Activated CD4-positive, CD25-positive, alpha-beta regulatory T cell treated with anti-CD3 and anti-CD28 coated beads, Interleukin-2, amount 50 U/mL, for 24 hours (primary cell): Measurements from ENCODE around the gene TBCK.
"Not testable (repeated sequence)": the region's sequence is repeated elsewhere in the genome, so short reads cannot be mapped to it uniquely, and the experiment has no call there.

ENCODE experiments used
- ATAC-seq, 2 donors: fragments of 150-1000 bp; cut with Tn5 transposase; one replicate each; pipeline ENCODE4 v1.10.0; 2021; ENCODE audit warnings: mild to moderate bottlenecking in 1 of 2, moderate library complexity in 1 of 2

Gene TBCK

DNA sequence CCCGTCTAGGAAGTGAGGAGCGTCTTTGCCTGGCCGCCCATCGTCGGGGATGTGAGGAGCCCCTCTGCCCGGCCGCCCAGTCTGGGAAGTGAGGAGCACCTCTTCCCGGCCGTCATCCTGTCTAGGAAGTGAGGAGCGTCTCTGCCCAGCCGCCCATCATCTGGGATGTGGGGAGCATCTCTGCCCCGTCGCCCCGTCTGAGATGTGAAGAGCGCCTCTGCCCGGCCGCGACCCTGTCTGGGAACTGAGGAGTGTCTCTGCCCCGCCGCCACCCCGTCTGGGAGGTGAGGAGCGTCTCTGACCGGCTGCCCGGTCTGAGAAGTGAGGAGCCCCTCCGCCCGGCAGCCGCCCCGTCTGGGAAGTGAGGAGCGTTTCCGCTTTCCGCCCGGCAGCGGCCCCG is 5.2 kb upstream of the TBCK start:
- not testable (repeated sequence) for ATAC-seq

DNA sequence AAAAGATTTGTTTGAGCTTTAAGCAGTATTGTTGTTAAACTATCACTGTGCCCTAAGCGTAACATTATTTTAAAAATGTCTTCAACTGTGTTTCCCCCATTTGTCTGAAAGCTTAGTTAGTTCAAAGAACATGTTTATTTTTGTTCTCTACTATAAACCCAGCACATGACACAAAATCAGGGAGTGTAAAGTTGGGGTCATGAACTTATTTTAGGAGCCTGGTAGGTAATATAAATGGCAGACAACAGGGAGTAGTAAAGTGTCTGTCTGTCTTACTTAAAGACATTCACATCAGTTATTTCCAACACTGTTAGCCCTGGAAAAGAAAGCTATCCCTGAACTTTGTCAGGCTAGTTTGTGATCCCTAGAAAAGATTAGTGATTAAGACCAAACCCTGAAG is 4.2 kb upstream of the TBCK start:
- ATAC-seq: no peak

DNA sequence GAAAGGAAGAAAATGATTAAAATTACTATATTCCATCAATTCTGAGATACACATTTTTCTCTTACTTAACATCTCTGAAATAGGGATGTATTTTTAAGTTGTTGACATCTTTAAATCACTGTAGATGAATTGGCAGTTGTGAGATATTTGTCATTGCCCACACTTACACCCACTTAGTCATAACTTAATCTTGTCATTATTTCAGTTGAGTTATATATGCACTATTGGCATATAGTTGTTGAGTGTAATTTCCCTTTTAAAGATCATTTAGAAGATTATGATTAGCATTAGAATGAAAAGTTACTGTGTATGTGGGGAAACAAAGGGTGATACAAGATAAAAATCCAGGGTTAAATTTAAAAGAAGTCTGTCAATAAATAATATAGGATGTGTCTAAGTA is 2.5 kb upstream of the TBCK start:
- peak; percentile 19 to 31 for ATAC-seq

DNA sequence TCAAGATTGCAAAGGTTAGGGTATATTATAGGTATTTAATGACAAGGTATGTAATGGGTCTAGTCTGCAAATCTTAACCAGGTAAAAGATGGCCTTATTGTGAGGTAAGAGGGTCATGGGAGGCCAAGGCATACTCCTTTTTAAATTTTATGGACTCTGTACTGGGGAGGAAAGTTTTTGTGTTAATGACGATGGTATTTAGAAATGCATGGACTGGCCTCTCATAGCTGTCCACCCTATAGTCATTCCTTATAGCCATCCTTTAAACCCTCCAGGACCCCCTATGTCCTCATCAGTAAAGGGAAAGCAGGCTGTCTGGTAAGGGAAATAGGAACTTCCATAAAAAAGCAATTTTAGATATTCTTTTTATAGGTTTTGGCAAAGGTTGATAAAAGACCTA is 1.8 kb upstream of the TBCK start:
- ATAC-seq: no peak

DNA sequence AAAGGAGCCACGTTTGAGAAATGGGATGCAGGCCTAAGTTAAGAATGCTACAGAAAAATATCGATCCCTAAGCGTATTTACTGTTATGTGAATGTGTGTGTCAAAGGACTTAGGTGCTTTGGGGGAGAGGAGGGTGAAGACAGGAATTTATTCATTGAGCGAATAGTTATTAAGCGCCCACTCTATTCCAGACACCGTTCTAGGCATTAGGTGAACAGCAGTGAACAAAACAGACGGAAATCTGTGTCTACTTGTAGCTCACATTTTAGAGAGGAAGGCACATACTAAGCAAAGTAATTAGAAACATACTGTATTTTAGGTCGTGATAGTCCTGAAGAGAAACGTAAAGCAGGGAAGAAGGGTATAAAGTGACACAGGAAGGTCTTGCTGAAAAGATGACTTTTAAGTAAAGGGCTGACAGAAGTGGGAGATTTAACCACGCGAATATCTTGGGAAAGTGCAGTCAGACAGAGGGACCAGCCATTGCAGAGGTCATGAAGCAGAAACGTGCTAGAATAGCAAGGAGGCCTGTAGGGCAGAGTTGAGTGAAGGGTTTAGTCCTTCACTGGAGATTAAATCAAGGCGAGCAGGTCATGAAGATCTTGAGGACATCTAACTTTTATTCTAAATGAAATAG is 882 bp upstream of the TBCK start:
- no peak for ATAC-seq

DNA sequence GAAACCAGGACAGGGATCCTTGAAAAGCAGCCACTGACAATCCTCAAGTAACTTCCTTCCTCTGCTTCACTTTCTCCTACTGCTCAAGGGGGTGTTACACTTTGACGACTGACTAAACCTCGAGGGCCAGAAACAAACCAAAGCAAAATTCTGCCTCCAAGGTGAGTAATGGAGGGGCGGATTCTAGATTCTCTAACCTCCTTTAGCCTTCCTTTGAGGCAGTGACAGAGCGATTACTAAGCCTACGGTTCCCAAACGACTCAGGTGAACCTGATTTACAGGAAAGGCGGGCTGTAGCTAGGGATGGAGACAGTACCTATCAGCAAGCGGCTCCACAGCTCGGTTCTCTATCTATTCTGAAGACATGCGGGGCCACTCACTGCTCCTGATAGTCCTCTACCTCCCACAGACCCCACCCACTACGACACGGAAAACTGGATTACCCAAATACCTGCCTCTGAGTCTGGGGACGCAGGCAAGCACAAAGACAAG is 487 bp downstream of the TBCK start:
- peak; percentile 63 to 72 for ATAC-seq

DNA sequence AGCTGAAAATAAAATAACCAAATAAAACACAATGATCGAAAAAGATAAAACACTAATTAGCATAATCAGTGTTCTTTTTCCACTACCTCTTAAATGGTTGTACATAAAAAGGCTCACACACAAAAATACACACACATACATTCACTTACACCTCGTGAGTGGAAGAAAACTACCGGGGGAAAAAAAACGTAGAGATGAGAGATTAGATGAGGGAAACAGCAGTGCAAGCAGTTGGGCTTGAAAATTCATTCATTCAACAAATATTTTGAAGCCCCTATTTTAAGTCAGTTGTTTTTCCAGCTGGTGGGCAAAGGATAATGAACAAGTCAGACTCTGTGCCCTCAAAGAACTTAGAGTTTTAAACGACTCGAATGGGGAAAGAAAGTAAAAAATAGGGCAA is 1.0 kb downstream of the TBCK start:
- no peak for ATAC-seq

DNA sequence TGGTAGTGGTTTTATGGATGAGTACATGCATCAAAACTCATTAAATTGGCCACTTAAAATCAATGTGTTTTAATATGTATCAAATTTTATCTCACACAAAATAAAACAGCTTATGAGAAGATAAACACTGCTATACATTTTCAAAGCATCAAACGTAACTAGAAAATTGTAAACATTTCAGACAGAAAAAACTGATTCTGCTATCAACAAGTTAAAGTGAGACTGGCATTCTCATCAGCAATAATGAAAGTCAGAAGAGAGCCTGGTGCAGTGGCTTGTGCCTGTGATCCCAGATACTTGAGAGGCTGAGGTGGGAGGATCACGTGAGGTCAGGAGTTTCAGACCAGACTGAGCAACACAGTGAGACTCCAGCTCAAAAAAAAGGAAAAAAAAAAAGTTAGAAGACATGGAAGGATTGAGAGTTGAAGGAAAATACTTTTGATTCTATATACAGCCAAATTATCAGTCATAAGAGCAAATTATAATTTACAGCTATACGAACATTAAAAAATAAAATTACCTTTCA is 2.9 kb downstream of the TBCK start:
- ATAC-seq: no peak

DNA sequence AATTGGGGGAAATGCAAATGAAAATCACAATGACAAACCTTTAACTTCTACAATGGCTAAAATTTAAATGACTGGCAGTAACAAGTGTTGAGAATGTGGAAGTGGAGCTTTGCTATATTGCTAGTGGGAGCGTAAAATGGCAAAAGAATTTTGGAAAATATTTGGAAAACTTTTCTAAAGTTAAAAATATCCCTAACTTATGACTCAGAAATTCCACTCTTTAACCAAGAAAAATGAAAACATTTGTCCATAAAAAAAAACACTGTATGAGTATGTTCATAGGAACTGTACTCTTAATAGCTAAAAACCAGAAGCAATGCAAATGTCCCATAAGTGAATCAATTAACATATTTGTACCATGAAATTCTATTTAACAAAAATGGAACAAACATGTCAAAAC is 3.6 kb downstream of the TBCK start:
- ATAC-seq: no peak

DNA sequence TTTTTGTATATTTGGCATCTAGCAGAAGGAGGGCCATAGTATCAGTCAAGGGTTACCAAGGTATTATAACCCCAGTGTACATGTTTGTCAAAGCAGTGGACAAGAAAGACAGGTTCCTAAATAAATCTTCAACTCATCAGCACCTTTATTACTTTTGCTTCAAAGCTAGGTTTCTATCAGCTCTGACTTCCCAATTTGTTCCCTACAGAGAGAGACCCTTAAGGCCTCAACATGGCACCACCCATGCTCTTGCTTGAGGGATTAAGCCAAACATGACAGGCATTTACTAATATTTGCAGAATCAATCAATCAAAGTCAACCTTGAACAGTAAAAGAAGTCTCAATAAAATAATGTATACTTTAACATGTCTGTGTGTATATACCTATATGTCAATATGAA is 9.4 kb downstream of the TBCK start:
- ATAC-seq: no peak

DNA sequence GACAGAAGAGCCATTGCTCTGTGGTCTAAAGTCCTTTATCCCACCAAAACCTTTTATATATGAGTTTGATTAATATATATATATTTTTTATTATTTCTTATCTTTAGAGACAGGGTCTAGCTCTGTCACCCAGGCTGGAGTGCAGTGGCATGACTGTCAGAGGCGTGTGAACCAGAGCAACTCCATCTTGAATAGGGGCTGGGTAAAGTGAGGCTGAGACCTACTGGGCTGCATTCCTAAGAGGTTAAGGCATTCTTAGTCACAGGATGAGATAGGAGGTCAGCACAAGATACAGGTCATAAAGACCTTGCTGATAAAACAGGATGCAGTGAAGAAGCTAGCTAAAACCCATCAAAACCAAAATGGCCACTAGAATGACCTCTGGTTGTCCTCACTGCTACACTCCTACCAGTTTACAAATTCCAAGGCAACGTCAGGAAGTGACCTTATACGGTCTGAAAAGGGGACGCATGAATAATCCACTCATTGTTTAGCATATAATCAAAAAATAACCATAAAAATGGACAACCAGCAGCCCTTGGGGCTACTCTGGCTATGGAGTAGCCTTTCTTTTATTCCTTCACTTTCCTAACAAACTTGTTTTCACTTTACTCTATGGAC is 10.5 kb downstream of the TBCK start:
- ATAC-seq: no peak

DNA sequence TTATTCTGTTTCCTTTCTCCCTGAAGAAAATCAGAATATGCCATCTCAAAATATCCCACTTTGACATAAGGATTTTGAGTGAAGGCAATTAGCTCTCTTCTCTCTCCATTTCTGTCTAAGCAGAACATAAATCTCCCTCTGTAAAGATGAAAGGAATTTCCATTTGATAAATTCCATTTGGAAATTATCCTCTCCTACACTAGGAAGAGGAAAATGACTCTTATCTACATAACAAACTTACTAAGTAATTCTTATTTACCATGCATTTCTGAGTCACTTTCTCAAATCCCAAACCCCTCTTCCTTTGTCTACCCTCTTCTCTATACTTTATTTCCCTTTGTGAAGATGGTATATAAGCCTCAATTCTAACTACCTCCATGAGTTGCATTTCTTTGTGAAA is 11.4 kb downstream of the TBCK start:
- ATAC-seq: no peak

DNA sequence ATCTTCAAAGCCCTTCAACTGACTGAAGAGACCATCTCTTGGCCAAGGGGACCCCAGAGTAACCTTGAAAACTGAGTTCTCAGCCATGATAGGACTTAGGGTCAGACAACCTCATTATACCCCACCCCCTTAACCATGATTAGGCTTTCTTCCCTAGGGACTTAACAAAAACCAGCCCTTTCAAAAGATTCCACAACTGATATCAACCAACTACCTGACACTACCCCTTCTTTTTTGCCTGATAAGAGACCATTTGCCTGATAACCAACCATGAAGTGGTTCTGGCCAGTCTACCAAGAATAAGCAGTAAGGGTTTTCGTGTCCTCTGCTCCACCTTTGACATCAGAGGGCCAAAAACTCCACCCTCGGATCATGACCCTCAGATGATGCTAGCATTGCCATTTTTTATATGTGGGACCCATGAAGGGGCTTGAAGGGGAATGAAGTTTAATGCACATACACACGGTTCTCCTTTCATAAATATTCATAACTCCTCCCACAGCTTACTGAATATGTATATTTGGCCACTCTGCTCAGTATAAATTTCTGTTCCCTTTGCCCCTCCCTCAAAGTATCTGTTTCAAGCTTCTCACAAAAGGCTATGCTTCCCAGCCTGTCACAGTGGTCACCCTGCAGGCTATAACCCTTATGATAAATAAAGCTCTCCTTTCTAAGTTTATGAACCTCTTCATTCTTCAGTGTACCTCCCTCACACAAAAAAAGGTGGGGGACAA is 12.3 kb downstream of the TBCK start:
- no peak for ATAC-seq

DNA sequence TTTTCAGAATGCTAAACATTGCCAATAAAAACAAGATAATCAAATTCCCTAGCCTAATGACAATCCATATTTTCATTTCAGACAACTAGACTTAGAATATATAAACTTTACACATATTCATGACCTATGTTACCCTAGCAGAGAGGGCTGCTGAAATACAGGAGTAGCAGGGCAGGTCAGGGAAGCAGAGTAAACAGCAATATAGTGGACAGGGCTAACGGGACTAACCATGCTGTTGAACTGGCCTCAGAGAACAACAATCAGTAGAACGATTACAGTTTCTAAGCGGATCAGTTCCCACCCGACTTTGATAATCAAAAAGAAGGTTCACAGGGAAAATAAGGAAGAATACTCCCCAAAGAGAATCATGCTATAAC is 14.0 kb downstream of the TBCK start:
- ATAC-seq: no peak

DNA sequence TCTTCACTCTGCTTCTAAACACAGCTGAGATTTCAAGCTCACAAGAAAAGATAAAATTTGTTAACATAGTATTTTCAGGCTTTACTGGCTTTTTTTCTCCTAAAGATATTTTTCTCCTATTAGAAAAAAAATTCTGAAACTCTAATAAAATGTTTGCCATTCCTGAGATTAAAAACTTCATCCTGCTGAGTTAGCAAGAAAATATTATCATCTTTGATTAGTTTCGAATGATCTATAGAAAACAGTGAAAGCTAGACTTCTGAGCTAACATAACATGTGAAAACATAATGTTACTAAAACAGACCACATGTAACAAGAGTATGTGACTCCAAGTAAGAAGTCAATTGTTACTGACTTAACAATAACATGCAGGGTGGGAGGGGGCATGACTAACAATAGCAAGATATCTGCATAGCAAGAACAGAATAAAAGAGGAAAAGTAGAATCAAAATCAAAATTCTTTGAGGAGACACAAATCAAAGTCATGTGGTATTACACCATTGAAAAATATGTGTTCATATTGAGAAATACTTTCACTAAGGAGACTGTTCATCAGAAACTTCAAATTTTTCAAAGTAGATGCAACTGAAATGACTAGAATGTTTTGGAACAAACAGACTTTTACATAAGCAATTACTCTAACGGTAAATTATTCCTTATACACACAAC is 14.5 kb downstream of the TBCK start:
- no peak for ATAC-seq

DNA sequence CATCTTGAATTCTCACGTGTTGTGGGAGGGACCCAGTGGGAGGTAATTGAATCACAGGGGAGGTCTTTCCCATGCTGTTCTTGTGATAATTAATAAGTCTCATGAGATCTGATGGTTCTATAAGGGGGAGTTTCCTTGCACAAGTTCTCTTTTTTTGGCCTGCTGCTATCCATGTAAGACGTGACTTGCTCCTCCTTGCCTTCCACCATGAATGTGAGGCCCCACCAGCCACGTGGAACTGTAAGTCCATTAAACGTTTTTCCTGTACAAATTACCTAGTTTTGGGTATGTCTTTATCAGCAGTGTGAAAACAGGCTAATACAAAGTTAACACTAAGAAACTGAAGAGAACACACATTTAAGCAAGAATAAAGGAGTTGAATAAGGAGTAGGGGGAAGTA is 16.0 kb downstream of the TBCK start:
- no peak for ATAC-seq

DNA sequence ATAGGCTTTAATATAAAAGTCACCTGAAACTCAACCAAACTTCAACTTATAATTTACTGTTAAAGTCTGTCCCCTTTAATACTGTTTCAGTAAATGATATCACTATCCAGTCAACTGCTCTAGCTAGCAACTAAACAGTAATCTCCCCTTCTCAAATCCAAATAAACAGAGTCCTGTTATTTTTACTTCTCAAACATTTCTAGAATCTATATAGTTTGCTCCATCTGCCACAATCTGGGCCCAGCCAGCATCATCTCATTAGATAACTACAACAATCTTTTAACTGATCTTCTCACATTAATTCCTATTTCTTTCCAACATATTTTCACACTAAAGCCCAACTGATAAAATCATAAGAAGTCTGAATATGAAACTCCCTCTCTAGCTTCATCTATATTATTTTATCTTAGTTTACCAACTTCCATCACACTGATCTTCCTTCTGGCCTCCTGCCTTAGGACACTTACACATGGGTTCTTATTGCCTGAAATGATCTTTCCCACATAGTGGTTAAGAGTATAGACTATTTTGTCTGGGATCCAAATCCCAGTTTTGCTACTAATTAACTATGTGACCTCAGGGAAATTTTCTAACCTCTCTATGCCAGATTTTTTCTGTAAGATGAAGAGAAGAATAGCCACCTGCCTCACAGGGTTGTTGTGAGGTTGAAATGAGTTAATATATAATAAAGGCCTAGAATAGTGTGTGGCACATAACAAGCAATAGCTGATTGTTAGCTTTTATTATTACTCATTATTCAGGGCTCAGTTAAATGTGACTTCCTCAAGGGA is 18.6 kb downstream of the TBCK start:
- ATAC-seq: no peak

DNA sequence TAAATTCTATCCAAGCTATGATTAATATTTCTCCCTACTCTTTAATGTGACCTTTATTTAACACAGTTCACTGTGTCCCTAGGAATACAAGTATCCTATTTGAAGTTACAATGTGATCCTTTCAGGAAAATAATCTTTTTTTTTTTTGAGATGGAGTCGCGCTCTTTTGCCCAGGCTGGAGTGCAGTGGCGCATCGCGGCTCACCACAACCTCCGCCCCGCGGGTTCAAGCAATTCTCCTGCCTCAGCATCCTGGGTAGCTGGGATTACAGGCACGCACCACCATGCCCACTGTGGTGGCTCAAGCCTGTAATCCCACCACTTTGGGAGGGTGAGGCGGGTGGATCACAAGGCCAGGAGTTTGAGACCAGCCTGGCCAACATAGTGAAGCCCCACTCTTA is 21.9 kb downstream of the TBCK start:
- no peak for ATAC-seq

DNA sequence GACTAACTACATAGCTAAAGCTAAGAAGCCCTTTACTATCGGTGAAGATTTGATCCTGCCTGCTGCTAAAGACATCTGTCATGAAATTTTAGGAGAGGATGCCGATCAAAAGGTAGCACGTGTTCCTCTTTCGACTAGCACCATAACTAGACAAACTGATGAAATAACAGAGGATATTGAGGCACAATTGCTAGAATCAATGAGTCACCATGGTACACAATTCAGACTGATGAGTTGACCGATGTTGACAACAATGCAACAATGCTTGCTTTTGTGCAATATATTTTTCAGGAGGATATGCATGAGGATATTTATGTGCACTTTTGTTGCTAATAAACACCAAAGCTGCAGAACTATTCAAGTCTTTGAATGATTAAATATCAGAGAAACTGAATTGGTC is 24.3 kb downstream of the TBCK start:
- no peak for ATAC-seq

DNA sequence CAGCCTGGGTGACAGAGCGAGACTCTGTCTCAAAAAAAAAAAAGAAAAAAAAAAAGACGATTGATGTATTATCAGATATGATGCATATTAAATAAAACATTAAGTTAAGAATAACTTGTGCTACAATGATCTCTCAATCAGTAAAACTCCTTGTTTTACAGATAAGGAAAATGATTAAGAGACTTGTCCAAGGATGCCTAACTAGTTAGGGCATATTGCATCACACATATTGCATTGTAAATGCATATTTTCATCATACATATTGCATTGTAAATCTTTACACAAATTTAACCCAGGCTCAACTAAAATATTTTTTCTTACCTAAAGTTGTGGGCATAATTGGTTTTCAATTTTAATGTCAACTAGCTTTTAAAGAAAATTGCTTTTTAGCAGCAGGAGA is 26.3 kb downstream of the TBCK start:
- no peak for ATAC-seq

DNA sequence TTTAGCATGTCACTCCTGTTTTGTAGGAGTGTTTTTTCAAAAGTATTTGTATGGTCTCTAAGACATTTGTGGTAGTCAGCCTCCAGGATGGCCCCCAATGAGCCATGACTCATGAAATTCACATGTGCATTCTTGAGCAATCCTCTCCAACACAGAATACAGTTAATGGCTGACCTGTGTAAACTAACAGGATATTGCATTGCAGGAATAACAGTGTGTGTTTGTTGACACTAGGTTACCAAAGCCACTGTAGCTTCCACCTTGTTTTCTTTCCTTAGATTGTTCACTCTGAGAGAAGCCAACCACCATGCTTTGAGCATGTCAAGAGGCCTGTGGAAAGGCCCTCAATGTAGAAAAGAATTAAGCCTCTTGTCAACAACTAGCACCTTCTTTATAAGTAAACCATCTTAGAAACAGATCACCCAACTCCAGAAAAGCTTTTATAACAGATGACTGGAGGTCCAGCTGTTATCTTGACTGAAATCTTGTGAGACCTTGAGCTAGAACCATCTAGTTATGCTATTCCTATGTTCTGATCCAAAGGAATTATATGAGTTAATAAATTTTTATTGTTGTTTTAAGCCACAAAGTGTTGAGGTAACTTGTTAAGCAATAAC is 28.5 kb downstream of the TBCK start:
- no peak for ATAC-seq

DNA sequence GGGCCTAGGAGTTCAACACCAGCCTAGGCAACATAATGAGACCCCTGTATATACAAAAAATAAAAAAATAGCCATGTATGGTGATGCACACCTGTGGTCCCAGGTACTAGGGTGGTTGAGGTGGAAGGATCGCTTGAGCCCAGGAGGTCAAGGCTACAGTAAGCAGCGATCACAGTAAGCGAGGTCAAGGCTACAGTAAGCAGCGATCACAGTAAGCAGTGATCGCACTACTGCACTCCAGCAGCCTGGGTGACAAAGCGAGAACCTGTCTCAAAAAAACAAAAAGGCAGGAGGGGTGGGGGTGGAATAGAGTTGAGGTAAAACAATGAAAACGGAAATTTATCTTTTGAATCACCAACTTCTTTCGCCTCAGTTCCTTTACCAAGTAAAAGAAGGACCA is 29.4 kb downstream of the TBCK start:
- ATAC-seq: no peak
